SK-N-SH (cell line): ENCODE measurements around the gene BCO1. TPM values are rescaled to one million over a fixed set of nuclear protein-coding genes. Genes with fewer than 3 reads are reported as not detected.
A peak's percentile ranks its signal among the peaks of the same experiment; 100 is the strongest.

Experiments
- CTCF ChIA-PET: fragments of 300-600, 350-600 bp; formaldehyde crosslinking; extraction: SDS; loops from one replicate; lab custom pipeline; 2021; lab: Yijun Ruan, JAX
- POLR2A ChIA-PET: fragments of 350-600 bp; sonication (Branson Sonifier 250); formaldehyde crosslinking; extraction: SDS; loops from one replicate; lab custom pipeline; 2020; ENCODE audit warnings: antibody characterized with exemption, inconsistent platforms; lab: Yijun Ruan, JAX
- DNase-seq: peaks from one replicate; pipeline ENCODE4 v3.0.0; 2012
- H2AFZ ChIP-seq: fragments of 200-600 bp; sonication (generic); 2 replicates; pipeline ENCODE4 v1.8.1; 2016; ENCODE audit warnings: antibody characterized with exemption, mild to moderate bottlenecking, low read depth
- H3F3A ChIP-seq: fragments of 200-600 bp; sonication (generic); replicated peaks from 2 replicates; pipeline ENCODE3; 2016; ENCODE audit warnings: antibody characterized with exemption, mild to moderate bottlenecking; ENCODE audit not compliant: insufficient read depth
- H3K27ac ChIP-seq, 2 experiments: fragments of 200-500 bp in 1 of 2; fragments of 200-600 bp in 1 of 2; sonication (Bioruptor generic) in 1 of 2; sonication (generic), shearing (Covaris generic) in 1 of 2; 2 replicates each; pipeline versions ENCODE4 v1.5.1 to v1.6.1; 2014 to 2016; ENCODE audit warnings: low read depth in 2 of 2, inconsistent platforms in 1 of 2, low read length in 1 of 2, mild to moderate bottlenecking in 1 of 2, mixed read lengths in 1 of 2
- H3K27me3 ChIP-seq: fragments of 200-600 bp; sonication (generic), shearing (Covaris generic); 2 replicates; pipeline ENCODE4 v1.6.1; 2016; ENCODE audit warnings: mixed run types; ENCODE audit not compliant: insufficient read depth
- H3K36me3 ChIP-seq, 2 experiments: fragments of 200-500 bp in 1 of 2; fragments of 200-600 bp in 1 of 2; sonication (Bioruptor generic) in 1 of 2; sonication (generic) in 1 of 2; replicated peaks in 1 of 2; 2 replicates each; pipeline versions ENCODE3 to v1.5.1; 2014 to 2016; ENCODE audit warnings: low read length in 1 of 2, mild to moderate bottlenecking in 1 of 2; ENCODE audit not compliant: insufficient read depth in 2 of 2, control insufficient read depth in 1 of 2
- H3K4me1 ChIP-seq, 2 experiments: fragments of 200-500 bp in 1 of 2; fragments of 200-600 bp in 1 of 2; sonication (Bioruptor generic) in 1 of 2; sonication (generic), shearing (Covaris generic) in 1 of 2; 2 replicates each; pipeline versions ENCODE4 v1.5.1 to v1.6.1; 2014 to 2016; ENCODE audit warnings: low read depth in 1 of 2, low read length in 1 of 2, mixed run types in 1 of 2; ENCODE audit not compliant: insufficient read depth in 2 of 2, control insufficient read depth in 1 of 2
- H3K4me2 ChIP-seq: fragments of 200-600 bp; sonication (generic), shearing (Covaris generic); 2 replicates; pipeline ENCODE4 v1.6.1; 2017; ENCODE audit warnings: mixed run types
- H3K4me3 ChIP-seq, 2 experiments: fragments of 200-500 bp in 1 of 2; fragments of 200-600 bp in 1 of 2; sonication (Bioruptor generic) in 1 of 2; sonication (generic), shearing (Covaris generic) in 1 of 2; 2 replicates each; pipeline versions ENCODE4 v1.5.1 to v1.8.1; 2014 to 2016; ENCODE audit warnings: low read depth in 2 of 2, inconsistent platforms in 1 of 2, low read length in 1 of 2, mild to moderate bottlenecking in 1 of 2, mixed read lengths in 1 of 2, moderate library complexity in 1 of 2
- H3K79me2 ChIP-seq: fragments of 200-600 bp; sonication (generic); 2 replicates; pipeline ENCODE4 v1.8.1; 2017; ENCODE audit warnings: mild to moderate bottlenecking; ENCODE audit not compliant: insufficient read depth
- H3K9ac ChIP-seq: fragments of 200-600 bp; sonication (generic); 2 replicates; pipeline ENCODE4 v1.6.1; 2017; ENCODE audit warnings: mixed run types
- H3K9me2 ChIP-seq: fragments of 200-600 bp; sonication (generic); 2 replicates; pipeline ENCODE4 v1.6.1; 2017; ENCODE audit warnings: mixed run types
- H3K9me3 ChIP-seq: fragments of 200-600 bp; sonication (generic); 2 replicates; pipeline ENCODE4 v1.6.1; 2017; ENCODE audit warnings: mixed run types, mild to moderate bottlenecking, moderate library complexity
- H4K20me1 ChIP-seq: fragments of 200-600 bp; sonication (generic); 2 replicates; pipeline ENCODE4 v1.6.1; 2017; ENCODE audit warnings: mild to moderate bottlenecking, mixed run types; ENCODE audit not compliant: insufficient read depth
- CHD2 ChIP-seq: fragments of 150-350 bp; IDR thresholded peaks from 2 replicates; pipeline ENCODE4 v1.6.1; 2018; ENCODE audit warnings: low read length; ENCODE audit not compliant: partially characterized antibody
- ELF1 ChIP-seq: IDR thresholded peaks from 2 replicates; pipeline ENCODE4 v1.4.0; 2012
- FOSL2 ChIP-seq: IDR thresholded peaks from 2 replicates; pipeline ENCODE4 v1.4.0; 2012; ENCODE audit warnings: low read depth, mild to moderate bottlenecking, moderate library complexity, borderline replicate concordance
- GABPA ChIP-seq: IDR thresholded peaks from 2 replicates; pipeline ENCODE4 v1.4.0; 2012; ENCODE audit warnings: low read depth, mild to moderate bottlenecking
- GATA2 ChIP-seq: sonication (generic); formaldehyde crosslinking; IDR thresholded peaks from 2 replicates; pipeline ENCODE4 v1.5.0; 2020; ENCODE audit warnings: mild to moderate bottlenecking, missing genetic modification reagents
- JUND ChIP-seq: IDR thresholded peaks from 2 replicates; pipeline ENCODE4 v1.4.0; 2012
- MEF2A ChIP-seq: IDR thresholded peaks from 2 replicates; pipeline ENCODE4 v1.4.0; 2012; ENCODE audit warnings: low read depth, borderline replicate concordance
- NFIC ChIP-seq: IDR thresholded peaks from 2 replicates; pipeline ENCODE4 v1.4.0; 2012; ENCODE audit warnings: borderline replicate concordance
- NRF1 ChIP-seq: IDR thresholded peaks from 2 replicates; pipeline ENCODE4 v1.6.1; 2012; ENCODE audit warnings: low read depth, mild to moderate bottlenecking, low read length
- RFX5 ChIP-seq: IDR thresholded peaks from 2 replicates; pipeline ENCODE4 v1.6.1; 2012; ENCODE audit warnings: mild to moderate bottlenecking, improper control_type of control experiment, low read length
- SIN3A ChIP-seq: IDR thresholded peaks from 2 replicates; pipeline ENCODE4 v1.6.1; 2012; ENCODE audit warnings: low read depth, mild to moderate bottlenecking, low read length, moderate library complexity, borderline replicate concordance
- TAF1 ChIP-seq: IDR thresholded peaks from 2 replicates; pipeline ENCODE4 v1.6.1; 2012; ENCODE audit warnings: low read depth, mild to moderate bottlenecking, low read length, moderate library complexity, borderline replicate concordance
- TCF12 ChIP-seq: IDR thresholded peaks from 2 replicates; pipeline ENCODE4 v1.4.0; 2012
- TEAD4 ChIP-seq: IDR thresholded peaks from 2 replicates; pipeline ENCODE4 v1.4.0; 2012; ENCODE audit warnings: mild to moderate bottlenecking, borderline replicate concordance; ENCODE audit not compliant: insufficient read depth
- WGBS: methylation state at CpG from one replicate; pipeline ENCODE4 v1.1.6; 2017; ENCODE audit warnings: low lambda C conversion rate; 5-methylcytosine and 5-hydroxymethylcytosine counted together
- polyA plus RNA-seq, 3 experiments: library from polyadenylated mRNA; depleted of rRNA; stranded (reverse); fragments of >200 nt; gene quantifications; 2 replicates each; pipeline ENCODE4 v1.2.3, GENCODE V29; 2012
- TF ChIP-seq, protein P1 (sequence below): fragments of 150-350 bp; IDR thresholded peaks from 2 replicates; pipeline ENCODE4 v1.6.1; 2017; ENCODE audit warnings: antibody characterized with exemption, low read length, low read depth, borderline replicate concordance
- TF ChIP-seq, protein P2 (sequence below): fragments of 150-350 bp; IDR thresholded peaks from 2 replicates; pipeline ENCODE4 v1.6.1; 2016; ENCODE audit warnings: mild to moderate bottlenecking, low read depth, low read length
- TF ChIP-seq, protein P3 (sequence below): IDR thresholded peaks from 2 replicates; pipeline ENCODE4 v1.4.0; 2012; ENCODE audit warnings: low read depth, borderline replicate concordance
- TF ChIP-seq, protein P4 (sequence below): IDR thresholded peaks from 2 replicates; pipeline ENCODE4 v1.4.0; 2012; ENCODE audit warnings: low read depth
- TF ChIP-seq, protein P5 (sequence below): IDR thresholded peaks from 2 replicates; pipeline ENCODE4; 2012

Gene BCO1, protein sequence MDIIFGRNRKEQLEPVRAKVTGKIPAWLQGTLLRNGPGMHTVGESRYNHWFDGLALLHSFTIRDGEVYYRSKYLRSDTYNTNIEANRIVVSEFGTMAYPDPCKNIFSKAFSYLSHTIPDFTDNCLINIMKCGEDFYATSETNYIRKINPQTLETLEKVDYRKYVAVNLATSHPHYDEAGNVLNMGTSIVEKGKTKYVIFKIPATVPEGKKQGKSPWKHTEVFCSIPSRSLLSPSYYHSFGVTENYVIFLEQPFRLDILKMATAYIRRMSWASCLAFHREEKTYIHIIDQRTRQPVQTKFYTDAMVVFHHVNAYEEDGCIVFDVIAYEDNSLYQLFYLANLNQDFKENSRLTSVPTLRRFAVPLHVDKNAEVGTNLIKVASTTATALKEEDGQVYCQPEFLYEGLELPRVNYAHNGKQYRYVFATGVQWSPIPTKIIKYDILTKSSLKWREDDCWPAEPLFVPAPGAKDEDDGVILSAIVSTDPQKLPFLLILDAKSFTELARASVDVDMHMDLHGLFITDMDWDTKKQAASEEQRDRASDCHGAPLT
- polyA plus RNA-seq (2012; rRNA removed), result 0.02 TPM in 1 of 2 replicates, not detected in the other
- not detected in 2 replicates for polyA plus RNA-seq (2012; cell fraction: cytosol; rRNA removed)
- polyA plus RNA-seq (2012; cell fraction: nucleus; rRNA removed), result 0.02 TPM in 1 of 2 replicates, not detected in the other

DNA sequence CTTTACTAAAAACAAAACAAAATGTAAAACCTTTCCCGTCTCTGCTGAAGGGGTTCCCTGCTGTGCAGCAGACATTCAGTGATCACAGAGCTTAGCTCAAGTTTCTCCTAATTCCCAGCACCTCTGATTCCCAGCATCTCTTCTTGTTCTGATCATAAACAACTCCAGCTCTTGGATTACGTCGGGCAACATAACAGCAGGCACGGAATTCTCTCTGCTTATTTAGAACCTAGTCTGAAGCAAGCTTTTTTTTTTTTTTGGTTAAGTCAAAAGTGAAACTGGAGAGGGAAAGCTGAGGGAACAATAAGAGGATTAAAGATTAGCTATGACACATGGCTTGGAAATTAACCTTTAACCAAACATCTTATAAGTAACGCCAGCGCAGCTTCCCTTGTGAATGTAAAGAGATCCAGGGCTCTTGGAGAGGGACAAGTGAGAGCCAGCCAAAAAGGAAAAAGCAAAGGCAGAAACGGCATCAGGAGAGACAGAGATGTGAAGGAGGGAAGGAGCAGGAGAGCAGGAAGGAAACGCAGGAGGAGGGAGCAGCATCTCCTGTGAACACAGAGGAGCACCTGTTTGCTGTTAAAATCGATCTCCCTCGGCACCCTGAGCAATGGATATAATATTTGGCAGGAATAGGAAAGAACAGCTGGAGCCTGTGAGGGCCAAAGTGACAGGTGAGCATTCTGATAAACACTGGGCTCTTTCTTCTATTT lies at the start of gene BCO1:
Gene BCO1 (plus strand): TSS at position 394 of the 716 bp plus-strand sequence. CDS start 220 bp downstream, at position 614.
- DNase-seq, result no peak
- Histone ChIP-seq H3K27ac (no peak within 1 kb of the TSS), H3K4me3 (no peak within 1 kb of the TSS), H3K79me2 (no peaks in the 10 kb centered on the region), H4K20me1 (no peaks in the 10 kb centered on the region), H3K27me3 (no peaks in the 10 kb centered on the region), H3K9me2 (no peaks in the 10 kb centered on the region), H3K9me3 (no peaks in the 10 kb centered on the region), H3K36me3 (no peaks in the 10 kb centered on the region), H3K4me2 (peak within 1 kb of the TSS; percentile 68), H2AFZ (peak within 1 kb of the TSS; percentile 79; the same call in 1 of the 2 replicates), H3F3A (no peaks in the 10 kb centered on the region)
- 50% methylated on average over 10 of the region's 10 CpGs for WGBS
- TF ChIP-seq TEAD4 (no peak), JUND (no peak), ELF1 (no peak), FOSL2 (no peak), SIN3A (no peak), NFIC (no peak), TAF1 (no peak), MEF2A (no peak), GABPA (no peak), NRF1 (no peak)
- TF ChIP-seq, protein P1, sequence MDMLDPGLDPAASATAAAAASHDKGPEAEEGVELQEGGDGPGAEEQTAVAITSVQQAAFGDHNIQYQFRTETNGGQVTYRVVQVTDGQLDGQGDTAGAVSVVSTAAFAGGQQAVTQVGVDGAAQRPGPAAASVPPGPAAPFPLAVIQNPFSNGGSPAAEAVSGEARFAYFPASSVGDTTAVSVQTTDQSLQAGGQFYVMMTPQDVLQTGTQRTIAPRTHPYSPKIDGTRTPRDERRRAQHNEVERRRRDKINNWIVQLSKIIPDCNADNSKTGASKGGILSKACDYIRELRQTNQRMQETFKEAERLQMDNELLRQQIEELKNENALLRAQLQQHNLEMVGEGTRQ, result no peak
- TF ChIP-seq, protein P2, sequence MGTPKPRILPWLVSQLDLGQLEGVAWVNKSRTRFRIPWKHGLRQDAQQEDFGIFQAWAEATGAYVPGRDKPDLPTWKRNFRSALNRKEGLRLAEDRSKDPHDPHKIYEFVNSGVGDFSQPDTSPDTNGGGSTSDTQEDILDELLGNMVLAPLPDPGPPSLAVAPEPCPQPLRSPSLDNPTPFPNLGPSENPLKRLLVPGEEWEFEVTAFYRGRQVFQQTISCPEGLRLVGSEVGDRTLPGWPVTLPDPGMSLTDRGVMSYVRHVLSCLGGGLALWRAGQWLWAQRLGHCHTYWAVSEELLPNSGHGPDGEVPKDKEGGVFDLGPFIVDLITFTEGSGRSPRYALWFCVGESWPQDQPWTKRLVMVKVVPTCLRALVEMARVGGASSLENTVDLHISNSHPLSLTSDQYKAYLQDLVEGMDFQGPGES, result no peak
- TF ChIP-seq, all 33 proteins: peak for 0
- no peak within 1 kb of the TSS for H3K9ac ChIP-seq
- CTCF ChIA-PET, result no interaction called here
- POLR2A ChIA-PET, result no interaction called here
- no peaks in the 10 kb centered on the region for H3K4me1 ChIP-seq

DNA sequence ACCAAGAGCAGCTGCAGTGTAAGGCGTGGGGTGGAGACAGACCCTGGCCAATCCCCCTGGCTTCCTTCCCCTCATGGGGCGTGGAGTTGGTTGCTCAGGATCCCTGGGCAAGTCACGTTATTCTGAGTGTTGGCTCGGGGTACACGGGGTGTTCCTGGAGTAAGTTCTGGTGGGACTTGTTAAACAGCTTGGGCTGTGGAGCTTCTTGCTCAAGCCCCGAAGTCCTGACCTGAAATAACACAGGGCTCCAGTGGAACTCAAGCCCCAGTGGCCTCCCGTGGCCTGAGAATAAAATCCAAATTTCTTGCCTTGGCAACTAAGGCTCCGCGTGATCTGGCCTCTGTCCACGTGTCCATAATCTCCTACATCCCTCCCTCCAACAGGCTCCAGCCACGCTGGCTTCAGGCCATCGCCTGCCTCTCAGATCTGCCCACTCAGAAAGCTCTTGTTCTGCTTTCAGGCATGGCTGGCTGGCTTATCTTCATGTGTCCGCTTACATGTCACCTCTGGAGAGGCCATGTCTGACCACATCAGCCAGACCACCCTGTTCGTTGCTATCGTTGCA lies 49.3 kb upstream of the BCO1 start:
- DNase-seq, result peak; percentile 46
- peaks cover 0 to 3% of the 10 kb centered on the region in 2 experiments; a peak in 1 of 4 replicates for H3K4me1 ChIP-seq
- H3K4me3 ChIP-seq, result no peak overlapping the region
- H2AFZ ChIP-seq, result no peak overlapping the region
- no peaks in the 10 kb centered on the region for H3K9me3 ChIP-seq
- no peaks in the 10 kb centered on the region for H3K27me3 ChIP-seq
- no peaks in the 10 kb centered on the region for H3K36me3 ChIP-seq
- ChIA-PET POLR2A (no interaction called here), CTCF (interaction anchor here (1.0 to 2.3 kb wide), 3 partner anchors 16 to 541 kb away, joined by 3 to 10 read pairs (median 3); no protein-coding TSS in a partner anchor)
- no peak overlapping the region for H3K9ac ChIP-seq
- H3K9me2 ChIP-seq, result no peaks in the 10 kb centered on the region
- no peaks in the 10 kb centered on the region for H3F3A ChIP-seq
- no peak overlapping the region for H3K27ac ChIP-seq
- no peak overlapping the region for H3K4me2 ChIP-seq
- WGBS, result 66% methylated on average over 10 of the region's 15 CpGs
- H3K79me2 ChIP-seq, result no peaks in the 10 kb centered on the region
- no peaks in the 10 kb centered on the region for H4K20me1 ChIP-seq
- no peak for TF ChIP-seq CHD2
- TF ChIP-seq, protein P3, sequence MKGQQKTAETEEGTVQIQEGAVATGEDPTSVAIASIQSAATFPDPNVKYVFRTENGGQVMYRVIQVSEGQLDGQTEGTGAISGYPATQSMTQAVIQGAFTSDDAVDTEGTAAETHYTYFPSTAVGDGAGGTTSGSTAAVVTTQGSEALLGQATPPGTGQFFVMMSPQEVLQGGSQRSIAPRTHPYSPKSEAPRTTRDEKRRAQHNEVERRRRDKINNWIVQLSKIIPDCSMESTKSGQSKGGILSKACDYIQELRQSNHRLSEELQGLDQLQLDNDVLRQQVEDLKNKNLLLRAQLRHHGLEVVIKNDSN, result no peak
- TF ChIP-seq, protein P4, sequence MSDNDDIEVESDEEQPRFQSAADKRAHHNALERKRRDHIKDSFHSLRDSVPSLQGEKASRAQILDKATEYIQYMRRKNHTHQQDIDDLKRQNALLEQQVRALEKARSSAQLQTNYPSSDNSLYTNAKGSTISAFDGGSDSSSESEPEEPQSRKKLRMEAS, result no peak
- no peak for TF ChIP-seq GATA2 (CRISPR knock-in tag)
- TF ChIP-seq, protein P5, sequence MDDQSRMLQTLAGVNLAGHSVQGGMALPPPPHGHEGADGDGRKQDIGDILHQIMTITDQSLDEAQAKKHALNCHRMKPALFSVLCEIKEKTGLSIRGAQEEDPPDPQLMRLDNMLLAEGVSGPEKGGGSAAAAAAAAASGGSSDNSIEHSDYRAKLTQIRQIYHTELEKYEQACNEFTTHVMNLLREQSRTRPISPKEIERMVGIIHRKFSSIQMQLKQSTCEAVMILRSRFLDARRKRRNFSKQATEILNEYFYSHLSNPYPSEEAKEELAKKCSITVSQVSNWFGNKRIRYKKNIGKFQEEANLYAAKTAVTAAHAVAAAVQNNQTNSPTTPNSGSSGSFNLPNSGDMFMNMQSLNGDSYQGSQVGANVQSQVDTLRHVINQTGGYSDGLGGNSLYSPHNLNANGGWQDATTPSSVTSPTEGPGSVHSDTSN, result no peak
- TF ChIP-seq TCF12, result no peak
- TF ChIP-seq GABPA, result no peak
- no peak for TF ChIP-seq SIN3A
- no peak for TF ChIP-seq RFX5
- TF ChIP-seq MEF2A, result no peak
